ENCODE data around the gene SLC28A1. TPM values are rescaled to one million over a fixed set of nuclear protein-coding genes. Genes with fewer than 3 reads are reported as not detected.

The SLC28A1 gene, protein sequence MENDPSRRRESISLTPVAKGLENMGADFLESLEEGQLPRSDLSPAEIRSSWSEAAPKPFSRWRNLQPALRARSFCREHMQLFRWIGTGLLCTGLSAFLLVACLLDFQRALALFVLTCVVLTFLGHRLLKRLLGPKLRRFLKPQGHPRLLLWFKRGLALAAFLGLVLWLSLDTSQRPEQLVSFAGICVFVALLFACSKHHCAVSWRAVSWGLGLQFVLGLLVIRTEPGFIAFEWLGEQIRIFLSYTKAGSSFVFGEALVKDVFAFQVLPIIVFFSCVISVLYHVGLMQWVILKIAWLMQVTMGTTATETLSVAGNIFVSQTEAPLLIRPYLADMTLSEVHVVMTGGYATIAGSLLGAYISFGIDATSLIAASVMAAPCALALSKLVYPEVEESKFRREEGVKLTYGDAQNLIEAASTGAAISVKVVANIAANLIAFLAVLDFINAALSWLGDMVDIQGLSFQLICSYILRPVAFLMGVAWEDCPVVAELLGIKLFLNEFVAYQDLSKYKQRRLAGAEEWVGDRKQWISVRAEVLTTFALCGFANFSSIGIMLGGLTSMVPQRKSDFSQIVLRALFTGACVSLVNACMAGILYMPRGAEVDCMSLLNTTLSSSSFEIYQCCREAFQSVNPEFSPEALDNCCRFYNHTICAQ
- total RNA-seq (2021; ENCODE audit: unreplicated experiment), result not detected
- polyA plus RNA-seq (2012), result 0.02 TPM in 1 of 2 replicates, not detected in the other
- Bru-seq, nascent RNA, result percentile 14 among the genes with signal in this experiment
- percentile 27 among the genes with signal in this experiment for BruChase-seq, experiment 1, labeled RNA remaining after a 6-hour chase
- BruChase-seq, experiment 2, labeled RNA remaining after a 2-hour chase, result percentile 17 among the genes with signal in this experiment
- long read RNA-seq, partial matches to known transcripts, result 0 of 1 reads
- long read RNA-seq, other reads (novel, unspliced or antisense), result 1 of 1 reads

DNA sequence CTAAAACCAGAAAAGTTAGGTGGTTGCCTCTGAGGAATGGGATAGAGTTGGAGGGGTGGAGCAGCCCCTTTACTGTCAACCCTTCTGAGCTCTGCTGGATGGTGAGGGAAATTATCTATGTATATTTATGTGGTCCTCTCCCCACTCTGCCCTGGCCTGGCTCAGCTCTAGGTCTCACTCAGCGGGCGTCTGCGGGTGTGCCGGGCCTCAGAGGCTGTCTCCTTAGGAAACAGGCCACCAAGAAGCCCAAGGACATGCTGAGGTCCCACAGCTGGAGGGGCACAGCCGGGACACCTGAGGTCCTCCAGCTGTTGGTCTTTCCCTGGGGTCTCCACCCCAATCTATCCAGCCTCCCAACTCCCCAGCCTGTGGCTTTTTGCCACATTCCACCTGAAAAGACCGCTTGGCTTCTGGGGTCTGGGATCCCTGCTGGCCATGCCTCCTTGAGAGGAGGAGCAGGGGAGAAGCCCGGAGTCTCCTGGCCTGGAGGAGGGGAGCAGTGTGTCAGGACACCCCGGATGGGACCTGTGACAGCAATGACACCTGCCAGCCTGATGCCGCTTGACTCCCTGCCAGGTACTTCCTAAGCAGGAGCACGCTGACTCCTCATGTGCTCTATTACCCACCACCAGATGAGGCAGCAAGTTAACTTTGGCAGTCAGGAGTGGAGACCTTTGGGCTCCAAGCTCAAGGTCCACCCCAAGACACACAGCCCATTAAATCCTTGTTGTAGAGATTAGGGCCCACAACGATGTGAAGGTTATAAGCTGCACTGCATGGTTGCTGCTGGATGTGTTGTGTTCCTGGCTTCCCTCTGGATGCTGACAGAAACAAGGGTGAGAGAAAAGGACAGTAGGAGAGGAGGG is at the start of gene SLC28A1:
Gene SLC28A1 (plus strand): TSS at position 747 of the 866 bp plus-strand sequence. CDS start 3,099 bp downstream, outside the sequence.
- H3K4me2 ChIP-seq (ENCODE audit: low read length), result no peak within 1 kb of the TSS
- no peaks in the 10 kb centered on the region for H3K36me3 ChIP-seq (ENCODE audit: control insufficient read depth in 1 of 2, insufficient read depth in 2 of 2, low read length in 2 of 2)
- ATAC-seq (no peak), DNase-seq (ENCODE audit: low read depth, low spot score) (no peak)
- H3K79me2 ChIP-seq (ENCODE audit: insufficient read depth, low read length), result no peaks in the 10 kb centered on the region
- no peaks in the 10 kb centered on the region for H3K9me3 ChIP-seq (ENCODE audit: control insufficient read depth in 1 of 2, insufficient read depth in 1 of 2, low read depth in 1 of 2, low read length in 2 of 2)
- no peaks in the 10 kb centered on the region for H3K27me3 ChIP-seq (ENCODE audit: insufficient read depth, low read length)
- H4K20me1 ChIP-seq (ENCODE audit: insufficient read depth), result no peaks in the 10 kb centered on the region
- H3K4me1 ChIP-seq (ENCODE audit: control insufficient read depth in 1 of 2, insufficient read depth in 2 of 2, low read length in 2 of 2), result no peaks in the 10 kb centered on the region
- H2AFZ ChIP-seq (ENCODE audit: low read depth, low read length, poor library complexity, severe bottlenecking), result no peak within 1 kb of the TSS
- H3K9me2 ChIP-seq (ENCODE audit: insufficient read depth), result no peaks in the 10 kb centered on the region
- TF ChIP-seq EGR1 (IDR thresholded peaks at IDR 0.05; ENCODE audit: low read depth) (no peak), POLR2A (IDR thresholded peaks at IDR 0.05; ENCODE audit: borderline replicate concordance, extremely low read depth, insufficient read depth, insufficient read length) (no peak), SIN3A (IDR thresholded peaks at IDR 0.05; ENCODE audit: low read depth) (no peak), ZNF274 (IDR thresholded peaks at IDR 0.05; ENCODE audit: low read depth, low read length) (no peak), CEBPB (IDR thresholded peaks at IDR 0.05; ENCODE audit: low read depth) (no peak), POLR2AphosphoS5 (IDR thresholded peaks at IDR 0.05; ENCODE audit: low read depth, low read length) (no peak), ELF1 (IDR thresholded peaks at IDR 0.05; ENCODE audit: borderline replicate concordance, low read depth) (no peak), CBX3 (IDR thresholded peaks at IDR 0.05; ENCODE audit: low read depth) (no peak), TCF7L2 (IDR thresholded peaks at IDR 0.05; ENCODE audit: borderline replicate concordance, extremely low read depth, insufficient read depth, insufficient read length) (no peak), RAD21 (IDR thresholded peaks at IDR 0.05; ENCODE audit: low read depth) (no peak), EZH2 (IDR thresholded peaks at IDR 0.05) (no peak), SP1 (IDR thresholded peaks at IDR 0.05; ENCODE audit: low read depth) (no peak)
- TF ChIP-seq, protein P1, sequence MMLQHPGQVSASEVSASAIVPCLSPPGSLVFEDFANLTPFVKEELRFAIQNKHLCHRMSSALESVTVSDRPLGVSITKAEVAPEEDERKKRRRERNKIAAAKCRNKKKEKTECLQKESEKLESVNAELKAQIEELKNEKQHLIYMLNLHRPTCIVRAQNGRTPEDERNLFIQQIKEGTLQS (IDR thresholded peaks at IDR 0.05), result no peak
- TF ChIP-seq, protein P2, sequence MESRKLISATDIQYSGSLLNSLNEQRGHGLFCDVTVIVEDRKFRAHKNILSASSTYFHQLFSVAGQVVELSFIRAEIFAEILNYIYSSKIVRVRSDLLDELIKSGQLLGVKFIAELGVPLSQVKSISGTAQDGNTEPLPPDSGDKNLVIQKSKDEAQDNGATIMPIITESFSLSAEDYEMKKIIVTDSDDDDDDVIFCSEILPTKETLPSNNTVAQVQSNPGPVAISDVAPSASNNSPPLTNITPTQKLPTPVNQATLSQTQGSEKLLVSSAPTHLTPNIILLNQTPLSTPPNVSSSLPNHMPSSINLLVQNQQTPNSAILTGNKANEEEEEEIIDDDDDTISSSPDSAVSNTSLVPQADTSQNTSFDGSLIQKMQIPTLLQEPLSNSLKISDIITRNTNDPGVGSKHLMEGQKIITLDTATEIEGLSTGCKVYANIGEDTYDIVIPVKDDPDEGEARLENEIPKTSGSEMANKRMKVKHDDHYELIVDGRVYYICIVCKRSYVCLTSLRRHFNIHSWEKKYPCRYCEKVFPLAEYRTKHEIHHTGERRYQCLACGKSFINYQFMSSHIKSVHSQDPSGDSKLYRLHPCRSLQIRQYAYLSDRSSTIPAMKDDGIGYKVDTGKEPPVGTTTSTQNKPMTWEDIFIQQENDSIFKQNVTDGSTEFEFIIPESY (IDR thresholded peaks at IDR 0.05; ENCODE audit: extremely low read depth, insufficient replicate concordance, low read length), result no peak
- no peak within 1 kb of the TSS for H3K4me3 ChIP-seq (replicated peaks in 1 of 2; ENCODE audit: low read depth in 1 of 2, low read length in 2 of 2)
- BruUV-seq (replicated peaks), result no TSS peak
- ChIA-PET POLR2A (no interaction called here), CTCF (no interaction called here), RAD21 (ENCODE audit: low non-redundant PET in 1 of 2, low total read pairs in 2 of 2, uncharacterized antibody in 2 of 2, unreplicated experiment in 2 of 2) (no interaction called here)
- no peak within 1 kb of the TSS for H3K9ac ChIP-seq (ENCODE audit: low read length)
- no peak within 1 kb of the TSS for H3K27ac ChIP-seq (ENCODE audit: low read depth, low read length)
- intact Hi-C loops (cut with micrococcal nuclease), result no loop called here
